K562 (cell line): Measurements from ENCODE around the gene HAL. TPM values are rescaled to one million over a fixed set of nuclear protein-coding genes. Genes with fewer than 3 reads are reported as not detected.
A peak's percentile ranks its signal among the peaks of the same experiment; 100 is the strongest.

Experiments
- ATAC-seq: fragments of 200-7000 bp; cut with Tn5 transposase; 3 replicates; pipeline ENCODE4 v1.9.1; 2020; ENCODE audit warnings: moderate library complexity
- BruUV-seq: library from RNA; stranded (reverse); fragments of 400-500 nt; replicated peaks from 2 replicates; lab custom pipeline; 2021; lab: Mats Ljungman, UMichigan
- CTCF ChIA-PET: fragments of 300-600 bp; formaldehyde crosslinking; extraction: SDS; loops from one replicate; lab custom pipeline; 2021; ENCODE audit warnings: low intra/inter-chr PET ratio; lab: Yijun Ruan, JAX
- POLR2A ChIA-PET: fragments of 300-600, 350-650 bp; sonication (Branson Sonifier 250); formaldehyde crosslinking; extraction: SDS; loops from one replicate; lab custom pipeline; 2021; ENCODE audit warnings: antibody characterized with exemption, inconsistent platforms; lab: Yijun Ruan, JAX
- DNase-seq, 4 experiments: peaks; one replicate each; pipeline versions ENCODE4 v3.0.0 to v3.0.0-alpha.2; 2011 to 2018; ENCODE audit warnings: low spot score in 3 of 4, mixed read lengths in 3 of 4; ENCODE audit errors: extremely low read depth in 1 of 4
- FAIRE-seq: peaks from 2 replicates; lab custom pipeline; 2011; peaks lifted over from hg19 to GRCh38; lab: Jason Lieb, UNC
- H2AFZ ChIP-seq: 2 replicates; pipeline ENCODE4 v1.6.0; 2011; ENCODE audit warnings: low read depth, low read length, control low read depth, inconsistent platforms
- H3K27ac ChIP-seq: fragments of 200-600 bp; 3 replicates; pipeline ENCODE4 v1.8.0; 2011; ENCODE audit warnings: low read depth, mild to moderate bottlenecking, control low read depth, inconsistent platforms, low read length, moderate library complexity, mixed read lengths; ENCODE audit errors: extremely low read depth
- H3K27me3 ChIP-seq, 2 experiments: fragments of 300-600 bp in 1 of 2; 2 replicates in 1 of 2; 3 replicates in 1 of 2; pipeline versions ENCODE4 v1.6.0 to v1.8.0; 2011; ENCODE audit warnings: inconsistent platforms in 2 of 2, low read length in 2 of 2, mild to moderate bottlenecking in 1 of 2, mixed read lengths in 1 of 2, moderate library complexity in 1 of 2; ENCODE audit not compliant: control insufficient read depth in 2 of 2, insufficient read depth in 2 of 2
- H3K36me3 ChIP-seq: fragments of 300-600 bp; 3 replicates; pipeline ENCODE4 v1.8.0; 2011; ENCODE audit warnings: mild to moderate bottlenecking, low read length, inconsistent platforms; ENCODE audit not compliant: control insufficient read depth, insufficient read depth
- H3K4me1 ChIP-seq, 2 experiments: fragments of 200-600 bp in 1 of 2; replicated peaks in 1 of 2; 2 replicates in 1 of 2; 3 replicates in 1 of 2; pipeline versions ENCODE4 v1.5.1 to v1.8.0; 2011; ENCODE audit warnings: inconsistent platforms in 2 of 2, low read length in 2 of 2, mild to moderate bottlenecking in 1 of 2, mixed read lengths in 1 of 2, moderate library complexity in 1 of 2; ENCODE audit not compliant: control insufficient read depth in 2 of 2, insufficient read depth in 2 of 2
- H3K4me2 ChIP-seq: 2 replicates; pipeline ENCODE4 v1.6.1; 2011; ENCODE audit warnings: low read length, control low read depth, inconsistent platforms, mixed read lengths; ENCODE audit not compliant: insufficient read depth
- H3K4me3 ChIP-seq: fragments of 200-600 bp; sonication (generic), shearing (Covaris generic); 2 replicates; pipeline ENCODE4 v1.5.1; 2016; ENCODE audit warnings: control low read depth, inconsistent platforms
- H3K79me2 ChIP-seq: fragments of 200-600 bp; 3 replicates; pipeline ENCODE4 v1.8.0; 2011; ENCODE audit warnings: low read length, inconsistent platforms; ENCODE audit not compliant: control insufficient read depth, insufficient read depth
- H3K9ac ChIP-seq, 2 experiments: 2 replicates each; pipeline versions ENCODE4 v1.6.0 to v1.6.1; 2011; ENCODE audit warnings: low read depth in 2 of 2, low read length in 2 of 2, control low read depth in 1 of 2, inconsistent platforms in 1 of 2, mild to moderate bottlenecking in 1 of 2, mixed read lengths in 1 of 2; ENCODE audit not compliant: insufficient read depth in 1 of 2
- H3K9me1 ChIP-seq: one replicate; pipeline ENCODE4 v1.6.0; 2011; ENCODE audit warnings: inconsistent platforms, mild to moderate bottlenecking, low read length, moderate library complexity; ENCODE audit not compliant: control insufficient read depth, insufficient read depth
- H3K9me3 ChIP-seq: replicated peaks from 2 replicates; pipeline ENCODE4 v1.5.1; 2011; ENCODE audit warnings: low read depth, low read length, inconsistent platforms; ENCODE audit not compliant: control insufficient read depth, insufficient read depth
- H4K20me1 ChIP-seq: replicated peaks from 2 replicates; pipeline ENCODE4 v1.6.1; 2011; ENCODE audit warnings: low read length, inconsistent platforms, mixed read lengths; ENCODE audit not compliant: control insufficient read depth, insufficient read depth
- CEBPG ChIP-seq, 3 experiments: fragments of 200-800 bp in 1 of 3; sonication (Bioruptor generic) in 1 of 3; sonication (generic) in 1 of 3; formaldehyde crosslinking in 1 of 3; IDR thresholded peaks in 2 of 3; conservative IDR thresholded peaks in 1 of 3; 2 replicates each; pipeline versions ENCODE4 v1.6.1 to v1.8.0; 2016 to 2022; ENCODE audit warnings: missing compliant biosample characterization in 2 of 3, missing genetic modification characterization in 2 of 3, mild to moderate bottlenecking in 1 of 3, missing genetic modification reagents in 1 of 3
- FOXA1 ChIP-seq: fragments of 450-650 bp; IDR thresholded peaks from 2 replicates; pipeline ENCODE4 v1.6.1; 2016; ENCODE audit warnings: mild to moderate bottlenecking, borderline replicate concordance
- MAFF ChIP-seq: IDR thresholded peaks from 2 replicates; pipeline ENCODE4 v1.6.1; 2012; ENCODE audit warnings: low read length, improper control_type of control experiment
- ZNF174 ChIP-seq: fragments of 250-450 bp; sonication (Bioruptor Pico); IDR thresholded peaks from 2 replicates; pipeline ENCODE4 v1.4.0; 2020; ENCODE audit warnings: mild to moderate bottlenecking
- ZNF316 ChIP-seq: fragments of 450-650 bp; IDR thresholded peaks from 2 replicates; pipeline ENCODE4 v1.6.1; 2016
- WGBS: fragments of 100-300 bp; shearing (Covaris generic); methylation state at CpG from one replicate; pipeline ENCODE4 v1.1.6; 2016; ENCODE audit warnings: low coverage, mixed read lengths; ENCODE audit not compliant: insufficient coverage; ENCODE audit errors: missing lambda C conversion rate; 5-methylcytosine and 5-hydroxymethylcytosine counted together
- in situ Hi-C: fragments of 300-500 bp; cut with MboI; formaldehyde crosslinking; loops from 4 replicates; pipeline ENCODE4 v1.15.0; 2018; ENCODE audit warnings: inconsistent platforms, mixed read lengths
- intact Hi-C: fragments of 100-400 bp; cut with micrococcal nuclease; formaldehyde crosslinking; loops from 2 replicates; pipeline ENCODE4 v1.14.2; 2022
- polyA plus RNA-seq, 8 experiments: library from polyadenylated mRNA; depleted of rRNA in 4 of 8; stranded (reverse) in 5 of 8; unstranded in 3 of 8; fragments of >200 nt; fragmentation: Nextera tagmentation in 2 of 8; fragmentation: Illumina TruSeq in 1 of 8; extraction: Ambion mirVana in 2 of 8; extraction: Trizol in 1 of 8; gene quantifications; 2 replicates each; pipeline versions ENCODE4 v1.2.1 to v1.2.3, GENCODE V29; 2011 to 2014; ENCODE audit warnings: inconsistent platforms in 1 of 8, missing spikeins in 1 of 8
- total RNA-seq, 7 experiments: library from RNA; depleted of rRNA in 6 of 7; stranded (reverse); fragments of >200 nt in 6 of 7; fragmentation: Illumina TruSeq in 2 of 7; extraction: Trizol in 2 of 7; gene quantifications; 2 replicates each; pipeline versions ENCODE4 v1.2.1 to v1.2.3, GENCODE V29; 2011 to 2021; ENCODE audit warnings: low replicate concordance in 1 of 7
- TF ChIP-seq, protein P1 (sequence below): fragments of 150-350 bp; IDR thresholded peaks from 2 replicates; pipeline ENCODE4 v1.6.1; 2014; ENCODE audit warnings: low read depth, mild to moderate bottlenecking, low read length, borderline replicate concordance

The HAL gene
- total and polyA plus RNA-seq, 9 of the 15 experiments (the other 6 are each of a cell fraction or from before 2014, with no cell fraction given) = 0.03 to 0.36 (median 0.20) TPM; not detected in 4

DNA sequence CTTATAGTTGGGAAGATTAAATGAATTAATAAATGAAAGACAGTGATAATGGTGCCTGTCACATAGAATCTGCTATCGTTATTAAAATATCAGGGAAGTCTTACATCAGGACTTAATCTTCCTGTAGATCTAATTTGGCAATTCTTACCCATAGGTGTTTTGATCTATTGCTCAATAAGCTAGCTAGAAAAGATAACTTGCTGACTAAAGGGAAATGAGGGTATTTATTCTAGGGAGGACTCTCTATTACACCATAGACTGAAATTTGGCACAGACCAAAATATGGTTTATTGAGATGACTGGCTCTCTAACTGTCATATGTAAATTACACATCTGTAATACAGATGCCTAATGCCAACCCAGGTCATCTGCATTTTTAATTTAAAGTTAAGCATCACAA is 11.5 kb downstream of the HAL start:
- Histone ChIP-seq H3K9me1 (no peaks in the 10 kb centered on the region), H2AFZ (no peak overlapping the region), H3K36me3 (no peaks in the 10 kb centered on the region), H3K27ac (no peak overlapping the region), H3K27me3 (peaks cover 9 to 20% of the 10 kb centered on the region in 2 experiments; a peak in 4 of 5 replicates)
- WGBS = 4% methylated on average over 1 of the region's 1 CpG
- FAIRE-seq = no peak
- TF ChIP-seq, protein P1, sequence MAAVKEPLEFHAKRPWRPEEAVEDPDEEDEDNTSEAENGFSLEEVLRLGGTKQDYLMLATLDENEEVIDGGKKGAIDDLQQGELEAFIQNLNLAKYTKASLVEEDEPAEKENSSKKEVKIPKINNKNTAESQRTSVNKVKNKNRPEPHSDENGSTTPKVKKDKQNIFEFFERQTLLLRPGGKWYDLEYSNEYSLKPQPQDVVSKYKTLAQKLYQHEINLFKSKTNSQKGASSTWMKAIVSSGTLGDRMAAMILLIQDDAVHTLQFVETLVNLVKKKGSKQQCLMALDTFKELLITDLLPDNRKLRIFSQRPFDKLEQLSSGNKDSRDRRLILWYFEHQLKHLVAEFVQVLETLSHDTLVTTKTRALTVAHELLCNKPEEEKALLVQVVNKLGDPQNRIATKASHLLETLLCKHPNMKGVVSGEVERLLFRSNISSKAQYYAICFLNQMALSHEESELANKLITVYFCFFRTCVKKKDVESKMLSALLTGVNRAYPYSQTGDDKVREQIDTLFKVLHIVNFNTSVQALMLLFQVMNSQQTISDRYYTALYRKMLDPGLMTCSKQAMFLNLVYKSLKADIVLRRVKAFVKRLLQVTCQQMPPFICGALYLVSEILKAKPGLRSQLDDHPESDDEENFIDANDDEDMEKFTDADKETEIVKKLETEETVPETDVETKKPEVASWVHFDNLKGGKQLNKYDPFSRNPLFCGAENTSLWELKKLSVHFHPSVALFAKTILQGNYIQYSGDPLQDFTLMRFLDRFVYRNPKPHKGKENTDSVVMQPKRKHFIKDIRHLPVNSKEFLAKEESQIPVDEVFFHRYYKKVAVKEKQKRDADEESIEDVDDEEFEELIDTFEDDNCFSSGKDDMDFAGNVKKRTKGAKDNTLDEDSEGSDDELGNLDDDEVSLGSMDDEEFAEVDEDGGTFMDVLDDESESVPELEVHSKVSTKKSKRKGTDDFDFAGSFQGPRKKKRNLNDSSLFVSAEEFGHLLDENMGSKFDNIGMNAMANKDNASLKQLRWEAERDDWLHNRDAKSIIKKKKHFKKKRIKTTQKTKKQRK = no peak
- TF ChIP-seq MAFF (0 out of 2 replicates have a peak, but pooled peaks have one; percentile 6), ZNF316 (0 out of 2 replicates have a peak, but pooled peaks have one; percentile 5), ZNF174 (CRISPR knock-in tag) (no peak), FOXA1 (no peak), CEBPG (CRISPR knock-in tag; IDR thresholded peaks at IDR 0.05) (no peak), CEBPG (tag; conservative IDR thresholded peaks at IDR 0.05 in 1 of 2, IDR thresholded peaks at IDR 0.05 in 1 of 2) (peak in 1 of 2 experiments; percentile 35; a peak in 1 of 4 replicates)
- TF ChIP-seq, all 486 proteins: peak for 3
- H3K4me1 ChIP-seq = no peaks in the 10 kb centered on the region
- ATAC-seq (no peak), DNase-seq (no peak)
- ChIA-PET POLR2A (no interaction called here), CTCF (no interaction called here)
- intact Hi-C loops (no loop called here), in situ Hi-C loops (no loop called here)
- no peaks in the 10 kb centered on the region for H3K9me3 ChIP-seq
- no peak overlapping the region for H3K4me3 ChIP-seq
- no peaks in the 10 kb centered on the region for H4K20me1 ChIP-seq
- H3K4me2 ChIP-seq = no peak overlapping the region
- no TSS peak for BruUV-seq
- no peak overlapping the region for H3K9ac ChIP-seq
- H3K79me2 ChIP-seq = no peaks in the 10 kb centered on the region
